Brain microvascular endothelial cell (primary cell): Measurements from ENCODE around the gene REV1.
A peak's percentile ranks its signal among the peaks of the same experiment; 100 is the strongest.

ENCODE experiments used
- DNase-seq: peaks from one replicate; pipeline ENCODE4 v3.0.0-alpha.2; 2020
- H3K27ac ChIP-seq: fragments of 250-450 bp; sonication (Bioruptor Pico); 2 replicates; pipeline ENCODE4 v1.5.1; 2020; ENCODE audit warnings: mild to moderate bottlenecking, moderate library complexity
- H3K27me3 ChIP-seq: fragments of 250-450 bp; sonication (Bioruptor Pico); replicated peaks from 2 replicates; pipeline ENCODE4 v1.5.1; 2020; ENCODE audit warnings: mild to moderate bottlenecking
- H3K36me3 ChIP-seq: fragments of 250-450 bp; sonication (Bioruptor Pico); replicated peaks from 2 replicates; pipeline ENCODE4 v1.5.1; 2020; ENCODE audit warnings: mild to moderate bottlenecking
- H3K4me3 ChIP-seq: 2 replicates; pipeline ENCODE4 v1.5.1; 2011; ENCODE audit warnings: low read depth, mild to moderate bottlenecking, control low read depth, low read length, moderate library complexity
- CTCF ChIP-seq: IDR thresholded peaks from 2 replicates; pipeline ENCODE4 v1.5.1; 2011; ENCODE audit warnings: low read depth, mild to moderate bottlenecking, moderate library complexity, low read length, control low read depth, inconsistent platforms; ENCODE audit errors: missing control alignments
- in situ Hi-C: cut with HindIII; loops from 2 replicates; pipeline ENCODE4 v1.10.0; 2017; ENCODE audit warnings: low sequenced_read_pairs, low pct_ligation_motif_present

Gene REV1

GRCh38 chr2:99424371-99424770 lies 65.4 kb downstream of the REV1 start:
- peak overlapping the region; percentile 29 for H3K27ac ChIP-seq
- H3K4me3 ChIP-seq = no peak overlapping the region
- DNase-seq = no peak
- peaks cover 31% of the 10 kb centered on the region for H3K36me3 ChIP-seq
- in situ Hi-C loops = no loop called here
- no peak for TF ChIP-seq CTCF
- H3K27me3 ChIP-seq = no peaks in the 10 kb centered on the region

- Histone ChIP-seq H3K27me3 (no peaks in the 10 kb centered on the region), H3K27ac (no peak overlapping the region), H3K36me3 (peaks cover 27% of the 10 kb centered on the region), H3K4me3 (no peak overlapping the region)
- no peak for TF ChIP-seq CTCF
- DNase-seq = no peak
- in situ Hi-C loops = no loop called here
Observed at GRCh38 chr2:99422599-99422998, 67.2 kb downstream of the REV1 start.

GRCh38 chr2:99421469-99421868 lies 68.3 kb downstream of the REV1 start:
- TF ChIP-seq CTCF = no peak
- Histone ChIP-seq H3K27ac (no peak overlapping the region), H3K27me3 (no peaks in the 10 kb centered on the region), H3K36me3 (peaks cover 27% of the 10 kb centered on the region), H3K4me3 (no peak overlapping the region)
- DNase-seq = peak; percentile 25
- in situ Hi-C loops = no loop called here

- no peak for TF ChIP-seq CTCF
- Histone ChIP-seq H3K4me3 (no peak overlapping the region), H3K36me3 (peaks cover 32% of the 10 kb centered on the region), H3K27me3 (no peaks in the 10 kb centered on the region), H3K27ac (peak overlapping the region; percentile 30)
- in situ Hi-C loops = no loop called here
- DNase-seq = peak; percentile 20
Observed at GRCh38 chr2:99420751-99421299, 69.0 kb downstream of the REV1 start.

GRCh38 chr2:99420031-99420430 lies 69.8 kb downstream of the REV1 start:
- peak overlapping the region; percentile 30 for H3K27ac ChIP-seq
- no peak for DNase-seq
- in situ Hi-C loops = no loop called here
- H3K27me3 ChIP-seq = no peaks in the 10 kb centered on the region
- TF ChIP-seq CTCF = no peak
- H3K4me3 ChIP-seq = no peak overlapping the region
- H3K36me3 ChIP-seq = peaks cover 37% of the 10 kb centered on the region

GRCh38 chr2:99417396-99417795 lies 72.4 kb downstream of the REV1 start:
- in situ Hi-C loops = no loop called here
- DNase-seq = no peak
- H3K4me3 ChIP-seq = no peak overlapping the region
- no peak overlapping the region for H3K27ac ChIP-seq
- no peak for TF ChIP-seq CTCF
- H3K27me3 ChIP-seq = no peaks in the 10 kb centered on the region
- peaks cover 37% of the 10 kb centered on the region for H3K36me3 ChIP-seq
